Left lung (tissue), 10 donors: ENCODE measurements around the gene EYA4. TPM values are rescaled to one million over a fixed set of nuclear protein-coding genes. Genes with fewer than 3 reads are reported as not detected.

Experiments
- ATAC-seq: fragments of 200-7000 bp; cut with Tn5 transposase; one replicate; pipeline ENCODE4 v1.9.1; 2020; ENCODE audit warnings: moderate library complexity
- DNase-seq, 4 donors: peaks; one replicate each; pipeline ENCODE4 v3.0.0-alpha.2; 2013 to 2020
- H3K27ac ChIP-seq, 2 donors: fragments of 200-600 bp; sonication (generic) in 1 of 2; one replicate each; pipeline versions ENCODE4 v1.5.0 to v1.8.0; 2020 to 2021
- H3K27me3 ChIP-seq, 2 donors: fragments of 200-600 bp; sonication (generic) in 1 of 2; one replicate each; pipeline versions ENCODE4 v1.5.0 to v1.8.0; 2020 to 2021
- H3K36me3 ChIP-seq, 2 donors: fragments of 200-600 bp; sonication (generic) in 1 of 2; one replicate each; pipeline versions ENCODE4 v1.5.0 to v1.8.0; 2020 to 2021
- H3K4me1 ChIP-seq, 2 donors: fragments of 200-600 bp; one replicate each; pipeline ENCODE4 v1.8.0; 2021
- H3K4me3 ChIP-seq, 2 donors: fragments of 200-600 bp; sonication (generic) in 1 of 2; one replicate each; pipeline versions ENCODE4 v1.5.0 to v1.8.0; 2020 to 2021; ENCODE audit warnings: mild to moderate bottlenecking in 1 of 2
- H3K9me3 ChIP-seq, 2 donors: fragments of 200-600 bp; sonication (generic) in 1 of 2; one replicate each; pipeline versions ENCODE4 v1.5.0 to v1.8.0; 2020 to 2021
- CTCF ChIP-seq, 2 donors: fragments of 200-600 bp; sonication (generic) in 1 of 2; IDR thresholded peaks; one replicate each; pipeline versions ENCODE4 v1.5.0 to v1.8.0; 2021; ENCODE audit warnings: antibody characterized with exemption in 2 of 2
- intact Hi-C, 2 donors: fragments of 100-400 bp; cut with DNase I; formaldehyde crosslinking; loops; one replicate each; pipeline versions ENCODE4 v1.11.2 to v1.14.2; 2022
- polyA plus RNA-seq, 6 donors: library from polyadenylated mRNA; unstranded; fragments of 120-200 nt; gene quantifications; one replicate each; pipeline ENCODE4 v1.2.1, GENCODE V29; 2013; ENCODE audit not compliant: insufficient read length in 6 of 6
- total RNA-seq, 2 donors: library from RNA; stranded (reverse); fragmentation: NEBNext Ultra II Directional; extraction: Animal tissue kit (Norgen Biotek cat#: 25700); gene quantifications; one replicate each; pipeline ENCODE4 v1.2.1, GENCODE V29; 2021
- donor health status: DM: no; HTN: yes; CAD: no.
- donor health status: DM: no; HTN: no; CAD: no.

Gene EYA4
- total and polyA plus RNA-seq, 8 donors = 1.0 to 9.8 (median 8.4) TPM

- Histone ChIP-seq H3K4me1 (no peaks in the 10 kb centered on the region), H3K36me3 (no peaks in the 10 kb centered on the region), H3K9me3 (no peaks in the 10 kb centered on the region), H3K27me3 (no peaks in the 10 kb centered on the region), H3K4me3 (no peak overlapping the region), H3K27ac (no peak overlapping the region)
- DNase-seq (no peak), ATAC-seq (no peak)
- intact Hi-C loops = no loop called here
- TF ChIP-seq CTCF (IDR thresholded peaks at IDR 0.05) = no peak
Observed at GRCh38 chr6:133291671-133292070, 50.5 kb downstream of the EYA4 start.

GRCh38 chr6:133297657-133298056 is 56.5 kb downstream of the EYA4 start:
- H3K36me3 ChIP-seq = no peaks in the 10 kb centered on the region
- H3K27me3 ChIP-seq = no peaks in the 10 kb centered on the region
- no peak for ATAC-seq
- H3K9me3 ChIP-seq = no peaks in the 10 kb centered on the region
- no peak overlapping the region for H3K4me3 ChIP-seq
- no peak overlapping the region for H3K27ac ChIP-seq
- no peaks in the 10 kb centered on the region for H3K4me1 ChIP-seq
- TF ChIP-seq CTCF (IDR thresholded peaks at IDR 0.05) = no peak
- DNase-seq = no peak
- intact Hi-C loops = no loop called here

GRCh38 chr6:133298335-133298734 is 57.2 kb downstream of the EYA4 start:
- no peak for ATAC-seq
- TF ChIP-seq CTCF (IDR thresholded peaks at IDR 0.05) = no peak
- Histone ChIP-seq H3K27ac (no peak overlapping the region), H3K27me3 (no peaks in the 10 kb centered on the region), H3K9me3 (no peaks in the 10 kb centered on the region), H3K4me3 (no peak overlapping the region), H3K4me1 (no peaks in the 10 kb centered on the region), H3K36me3 (no peaks in the 10 kb centered on the region)
- DNase-seq = no peak
- intact Hi-C loops = no loop called here

GRCh38 chr6:133298801-133299200 is 57.6 kb downstream of the EYA4 start:
- H3K9me3 ChIP-seq = no peaks in the 10 kb centered on the region
- TF ChIP-seq CTCF (IDR thresholded peaks at IDR 0.05) = no peak
- no peak for DNase-seq
- no peaks in the 10 kb centered on the region for H3K36me3 ChIP-seq
- no peaks in the 10 kb centered on the region for H3K27me3 ChIP-seq
- no peak overlapping the region for H3K4me3 ChIP-seq
- ATAC-seq = no peak
- no peak overlapping the region for H3K27ac ChIP-seq
- H3K4me1 ChIP-seq = no peaks in the 10 kb centered on the region
- intact Hi-C loops = no loop called here

- intact Hi-C loops = no loop called here
- Histone ChIP-seq H3K27ac (no peak overlapping the region), H3K4me3 (no peak overlapping the region), H3K9me3 (no peaks in the 10 kb centered on the region), H3K4me1 (no peaks in the 10 kb centered on the region), H3K27me3 (no peaks in the 10 kb centered on the region), H3K36me3 (no peaks in the 10 kb centered on the region)
- no peak for TF ChIP-seq CTCF (IDR thresholded peaks at IDR 0.05)
- ATAC-seq = no peak
- no peak for DNase-seq
Observed at GRCh38 chr6:133300896-133301295, 59.7 kb downstream of the EYA4 start.
